MCF 10A (cell line): ENCODE results near the gene MYH15. TPM values are rescaled to one million over a fixed set of nuclear protein-coding genes. Genes with fewer than 3 reads are reported as not detected.

Source experiments
- BruUV-seq: library from RNA; stranded (reverse); fragments of 400-500 nt; replicated peaks from 2 replicates; lab custom pipeline; 2021; lab: Mats Ljungman, UMichigan
- CTCF ChIA-PET: fragments of 300-600 bp; sonication (Branson Sonifier 250); formaldehyde crosslinking; extraction: SDS; loops from one replicate; lab custom pipeline; 2021; ENCODE audit warnings: antibody characterized with exemption, inconsistent platforms; lab: Yijun Ruan, JAX
- POLR2A ChIA-PET: fragments of 300-600, 350-650 bp; sonication (Branson Sonifier 250); formaldehyde crosslinking; extraction: SDS; loops from one replicate; lab custom pipeline; 2020; ENCODE audit warnings: antibody characterized with exemption, inconsistent platforms; lab: Yijun Ruan, JAX
- DNase-seq: peaks from one replicate; pipeline ENCODE4 v3.0.0-alpha.2; 2018; ENCODE audit not compliant: unreplicated experiment
- H3K27ac Mint-ChIP-seq: one replicate; pipeline ENCODE4 v1.8.0; 2022; ENCODE audit warnings: mild to moderate bottlenecking, low read depth, mixed read lengths; ENCODE audit not compliant: unreplicated experiment
- H3K27me3 Mint-ChIP-seq: one replicate; pipeline ENCODE4 v1.8.0; 2022; ENCODE audit warnings: mixed read lengths; ENCODE audit not compliant: insufficient read depth, unreplicated experiment
- H3K36me3 Mint-ChIP-seq: one replicate; pipeline ENCODE4 v1.8.0; 2022; ENCODE audit warnings: mild to moderate bottlenecking, moderate library complexity, mixed read lengths; ENCODE audit not compliant: insufficient read depth, unreplicated experiment
- H3K4me1 Mint-ChIP-seq: one replicate; pipeline ENCODE4 v1.8.0; 2022; ENCODE audit warnings: mixed read lengths; ENCODE audit not compliant: insufficient read depth, unreplicated experiment
- H3K4me3 Mint-ChIP-seq: one replicate; pipeline ENCODE4 v1.8.0; 2022; ENCODE audit warnings: mild to moderate bottlenecking, moderate library complexity, mixed read lengths; ENCODE audit not compliant: unreplicated experiment
- H3K9me3 Mint-ChIP-seq: one replicate; pipeline ENCODE4 v1.8.0; 2022; ENCODE audit warnings: mixed read lengths; ENCODE audit not compliant: unreplicated experiment
- CTCF ChIP-seq: fragments of 200-600 bp; IDR thresholded peaks from one replicate; pipeline ENCODE4 v1.8.0; 2022; ENCODE audit warnings: antibody characterized with exemption, mild to moderate bottlenecking; ENCODE audit not compliant: unreplicated experiment
- intact Hi-C: fragments of 100-400 bp; cut with micrococcal nuclease; formaldehyde crosslinking; loops from 2 replicates; pipeline ENCODE4 v1.14.1; 2022
- total RNA-seq: library from RNA; stranded (reverse); gene quantifications from 2 replicates; pipeline ENCODE4 v1.2.3, GENCODE V29; 2022

MYH15 gene
- total RNA-seq, 1 experiment from 2014 or later = 0.19 TPM

- ChIA-PET CTCF (no interaction called here), POLR2A (no interaction called here)
- no peak for TF ChIP-seq CTCF
- no TSS peak for BruUV-seq
- H3K27ac Mint-ChIP-seq = no peak overlapping the region
- no peaks in the 10 kb centered on the region for H3K36me3 Mint-ChIP-seq
- H3K9me3 Mint-ChIP-seq = no peaks in the 10 kb centered on the region
- no peak for DNase-seq
- intact Hi-C loops = no loop called here
- H3K4me1 Mint-ChIP-seq = no peaks in the 10 kb centered on the region
- H3K27me3 Mint-ChIP-seq = peaks cover 14% of the 10 kb centered on the region
- H3K4me3 Mint-ChIP-seq = no peak overlapping the region
Measured at GRCh38 chr3:108527817-108528216, 17.4 kb upstream of the MYH15 start.

GRCh38 chr3:108527109-108527508 is 16.7 kb upstream of the MYH15 start:
- intact Hi-C loops = no loop called here
- Mint-ChIP-seq H3K4me1 (no peaks in the 10 kb centered on the region), H3K4me3 (no peak overlapping the region), H3K9me3 (no peaks in the 10 kb centered on the region), H3K36me3 (no peaks in the 10 kb centered on the region), H3K27ac (no peak overlapping the region), H3K27me3 (peaks cover 14% of the 10 kb centered on the region)
- no TSS peak for BruUV-seq
- ChIA-PET CTCF (interaction anchor here (0.7 to 1.9 kb wide), 3 partner anchors 26 to 365 kb away, joined by 3 to 5 read pairs (median 3); no protein-coding TSS in a partner anchor), POLR2A (interaction anchor here (1.5 kb wide), 1 partner anchor 9 kb away, joined by 4 read pairs; no protein-coding TSS in a partner anchor)
- TF ChIP-seq CTCF = no peak
- no peak for DNase-seq

GRCh38 chr3:108525971-108526370 is 15.6 kb upstream of the MYH15 start:
- intact Hi-C loops = no loop called here
- CTCF ChIA-PET = interaction anchor here (1.5 to 1.9 kb wide), 2 partner anchors 14 to 36 kb away, joined by 4 to 5 read pairs; no protein-coding TSS in a partner anchor
- no peak for DNase-seq
- TF ChIP-seq CTCF = no peak
- no TSS peak for BruUV-seq
- H3K27ac Mint-ChIP-seq = no peak overlapping the region
- POLR2A ChIA-PET = interaction anchor here (1.5 kb wide), 1 partner anchor 11 kb away, joined by 4 read pairs; no protein-coding TSS in a partner anchor
- peaks cover 14% of the 10 kb centered on the region for H3K27me3 Mint-ChIP-seq
- no peaks in the 10 kb centered on the region for H3K36me3 Mint-ChIP-seq
- no peaks in the 10 kb centered on the region for H3K9me3 Mint-ChIP-seq
- no peaks in the 10 kb centered on the region for H3K4me1 Mint-ChIP-seq
- no peak overlapping the region for H3K4me3 Mint-ChIP-seq

GRCh38 chr3:108525256-108525655 is 14.9 kb upstream of the MYH15 start:
- H3K36me3 Mint-ChIP-seq = no peaks in the 10 kb centered on the region
- CTCF ChIA-PET = interaction anchor here (1.5 kb wide), 1 partner anchor 15 kb away, joined by 4 read pairs; no protein-coding TSS in a partner anchor

More at GRCh38 chr3:108525256-108525655, 14.9 kb upstream of the MYH15 start:
- H3K27me3 Mint-ChIP-seq = peaks cover 12% of the 10 kb centered on the region
- POLR2A ChIA-PET = no interaction called here
- no peaks in the 10 kb centered on the region for H3K4me1 Mint-ChIP-seq
- H3K4me3 Mint-ChIP-seq = no peak overlapping the region
- H3K27ac Mint-ChIP-seq = no peak overlapping the region
- no peak for TF ChIP-seq CTCF
- intact Hi-C loops = no loop called here
- no peaks in the 10 kb centered on the region for H3K9me3 Mint-ChIP-seq
- no TSS peak for BruUV-seq
- DNase-seq = no peak
